ENCODE data around the gene KLF7.
A peak's percentile ranks its signal among the peaks of the same experiment; 100 is the strongest.

KLF7 gene

GRCh38 chr2:207123776-207124391 is 41.9 kb downstream of the KLF7 start:
- no peak for DNase-seq (ENCODE audit: low read depth)

GRCh38 chr2:207123335-207123744 is 42.4 kb downstream of the KLF7 start:
- DNase-seq (ENCODE audit: low read depth): peak; percentile 28

DNA sequence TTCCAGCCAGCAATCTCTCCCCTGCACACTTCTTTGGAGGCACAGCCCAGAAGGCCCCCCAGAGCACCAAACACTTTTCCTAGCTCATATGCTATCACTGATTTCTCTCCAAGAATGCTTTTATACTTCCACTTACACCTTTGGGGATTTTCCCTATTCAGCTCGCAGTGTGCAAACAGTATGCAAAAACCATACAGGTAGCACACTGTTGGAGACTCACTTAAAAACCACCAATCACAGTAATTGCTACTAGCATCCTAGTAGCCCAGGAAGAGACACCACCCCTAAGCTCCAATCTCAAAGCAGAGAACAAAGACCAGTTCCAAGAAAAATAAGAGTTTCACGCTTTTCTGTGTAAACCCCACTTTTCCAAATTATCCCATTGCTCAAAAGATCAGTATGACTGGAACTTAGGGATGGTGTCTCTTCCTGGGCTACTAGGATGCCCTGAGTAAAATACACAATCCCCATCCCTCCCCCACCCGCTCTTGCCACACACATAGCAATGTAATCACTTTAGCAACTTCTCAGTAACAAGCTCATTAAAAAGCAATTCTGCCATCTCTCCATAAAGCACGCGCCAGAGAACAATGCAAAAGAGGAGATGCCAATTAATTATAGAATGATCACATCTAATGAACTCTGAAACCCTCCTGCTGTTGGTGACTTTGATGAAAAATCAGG is 43.0 kb downstream of the KLF7 start:
- DNase-seq (ENCODE audit: low read depth): no peak

DNA sequence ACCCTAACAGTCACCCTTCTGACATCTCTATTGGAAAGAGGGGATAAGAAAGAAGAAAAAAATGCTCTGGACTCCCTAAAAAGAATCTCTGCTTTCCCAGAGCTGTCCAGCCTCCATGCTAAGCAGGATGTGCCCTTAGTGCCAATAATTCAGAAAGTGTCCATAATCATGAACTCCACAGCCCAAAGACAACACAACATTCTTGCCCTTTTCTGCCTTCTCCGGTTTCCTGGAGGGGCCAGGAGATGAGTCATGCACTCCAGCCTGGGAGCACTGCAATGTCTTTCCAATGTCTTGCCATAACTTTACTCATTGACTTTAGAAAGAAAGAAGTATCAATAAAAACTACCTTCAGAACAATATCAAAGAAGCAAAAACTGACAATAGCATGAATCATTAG is 44.0 kb downstream of the KLF7 start:
- DNase-seq (ENCODE audit: low read depth): no peak

DNA sequence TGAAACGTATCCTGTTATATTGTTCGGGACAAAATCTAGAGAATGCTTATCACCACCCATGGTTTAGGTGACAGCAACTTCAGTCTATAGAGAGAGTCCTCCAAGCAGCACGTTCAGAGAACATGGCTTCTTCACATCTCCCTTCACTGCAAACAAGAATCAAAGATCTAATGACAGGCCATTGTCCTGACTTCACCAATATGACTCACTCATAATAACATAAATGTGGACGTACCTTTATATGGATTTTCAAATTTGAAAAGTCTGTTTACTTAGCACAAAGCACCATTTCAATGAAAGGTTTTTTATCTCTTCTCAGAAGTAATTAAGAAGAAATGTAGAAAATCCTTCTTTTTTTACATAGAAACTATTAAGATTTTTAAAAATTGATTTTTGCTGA is 46.7 kb downstream of the KLF7 start:
- DNase-seq (ENCODE audit: low read depth): no peak

DNA sequence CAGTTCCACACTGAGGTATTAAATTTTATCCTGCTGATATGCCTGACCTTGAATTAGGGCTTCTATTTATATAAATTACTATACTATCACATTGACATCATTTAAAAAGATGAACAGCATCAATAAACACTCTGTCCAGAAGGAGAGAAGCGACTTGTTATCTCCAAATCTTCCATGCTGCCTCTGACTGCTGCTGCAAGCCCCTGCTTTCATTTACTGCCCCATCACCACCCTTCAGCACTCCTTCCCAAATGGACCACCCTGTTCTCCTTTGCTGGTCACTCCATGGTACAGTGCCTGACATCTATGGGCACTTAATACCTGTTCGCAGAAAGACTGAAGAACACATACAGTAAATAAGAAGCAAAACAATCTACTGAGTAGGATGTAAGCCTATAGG is 48.1 kb downstream of the KLF7 start:
- no peak for DNase-seq (ENCODE audit: low read depth)

- DNase-seq (ENCODE audit: low read depth): no peak
Measured at GRCh38 chr2:207115715-207116364, 49.9 kb downstream of the KLF7 start.

GRCh38 chr2:207113414-207113813 is 52.3 kb downstream of the KLF7 start:
- no peak for DNase-seq (ENCODE audit: low read depth)

GRCh38 chr2:207112785-207113184 is 53.0 kb downstream of the KLF7 start:
- no peak for DNase-seq (ENCODE audit: low read depth)

DNA sequence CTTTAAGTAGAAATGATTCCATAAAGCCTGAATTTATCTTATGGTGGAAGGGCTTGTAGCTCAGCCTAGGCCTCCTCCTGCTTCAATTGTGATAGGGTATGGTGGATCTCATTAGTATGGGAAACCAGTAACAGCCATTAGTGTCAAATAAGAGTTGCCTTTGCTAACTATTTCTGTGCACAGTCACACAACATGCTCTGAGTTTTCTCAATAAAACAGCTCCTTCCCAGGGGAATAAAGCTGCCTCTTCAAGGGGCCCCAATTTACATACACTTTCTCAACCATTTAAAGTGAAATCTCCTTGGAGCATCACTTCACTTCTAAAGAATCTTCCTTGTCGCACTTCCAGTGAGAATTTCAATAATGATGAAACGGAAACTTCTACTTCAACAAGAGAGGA is 53.4 kb downstream of the KLF7 start:
- no peak for DNase-seq (ENCODE audit: low read depth)

GRCh38 chr2:207111757-207112156 is 54.0 kb downstream of the KLF7 start:
- DNase-seq (ENCODE audit: low read depth): no peak

DNA sequence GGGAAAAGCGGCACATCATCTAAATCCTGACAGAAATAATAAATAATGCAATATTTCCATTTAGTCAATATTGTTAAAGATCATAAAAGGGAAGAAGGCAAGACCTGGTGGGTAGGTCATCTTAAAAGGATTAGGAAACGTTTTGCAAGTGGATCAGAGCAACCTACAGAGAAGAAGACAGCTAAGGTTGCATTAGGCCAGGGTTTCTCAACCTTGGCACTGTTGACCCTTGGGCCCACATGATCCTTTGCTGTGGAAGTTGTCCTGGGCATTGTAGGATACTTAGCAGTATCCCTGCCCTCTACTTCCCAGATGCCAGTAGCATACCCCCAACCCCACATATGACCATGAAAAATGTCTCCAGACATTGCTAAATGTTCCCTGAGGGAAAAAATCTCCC is 55.0 kb downstream of the KLF7 start:
- no peak for DNase-seq (ENCODE audit: low read depth)

- no peak for DNase-seq (ENCODE audit: low read depth)
Measured at GRCh38 chr2:207110310-207110709, 55.4 kb downstream of the KLF7 start.

- DNase-seq (ENCODE audit: low read depth): no peak
Measured at GRCh38 chr2:207109768-207110167, 56.0 kb downstream of the KLF7 start.

DNA sequence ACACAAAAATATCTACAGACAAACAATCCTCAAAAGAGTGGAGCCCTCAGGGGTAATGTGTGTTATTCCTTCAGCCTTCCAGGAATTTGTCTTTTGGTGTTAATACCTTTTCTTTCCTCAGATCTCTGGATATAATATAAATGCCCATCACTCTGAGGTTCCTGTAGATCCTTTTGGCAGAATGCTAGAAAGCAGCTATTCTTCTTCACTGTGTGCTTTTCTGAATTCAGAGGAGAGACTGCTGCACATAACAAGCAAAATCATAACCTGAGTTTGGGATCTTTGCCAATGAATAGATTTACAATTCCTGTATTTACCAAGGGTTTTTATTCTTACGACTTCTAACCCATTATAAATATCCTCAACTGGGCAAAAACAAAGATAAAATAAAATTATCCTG is 57.3 kb downstream of the KLF7 start:
- no peak for DNase-seq (ENCODE audit: low read depth)

- DNase-seq (ENCODE audit: low read depth): no peak
Measured at GRCh38 chr2:207107551-207107950, 58.2 kb downstream of the KLF7 start.

DNA sequence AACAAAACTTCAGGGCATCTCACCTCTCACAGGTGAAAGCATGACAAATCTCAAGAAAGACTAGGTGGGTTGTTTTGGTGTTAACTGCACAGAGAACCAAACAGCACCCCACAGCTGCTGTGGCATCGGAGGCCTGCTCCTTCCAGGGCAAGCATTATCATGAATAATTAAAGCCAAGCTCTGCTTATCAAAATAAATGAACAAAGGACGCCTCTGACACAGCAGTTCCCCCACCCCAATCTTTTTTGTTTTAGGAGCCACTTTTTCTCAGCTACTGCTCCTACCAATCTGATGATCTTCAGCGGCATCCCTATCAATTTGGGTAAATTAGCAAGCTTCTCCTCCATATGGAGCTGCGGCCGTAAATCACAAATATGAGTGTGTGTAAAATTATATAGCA is 58.6 kb downstream of the KLF7 start:
- no peak for DNase-seq (ENCODE audit: low read depth)

DNA sequence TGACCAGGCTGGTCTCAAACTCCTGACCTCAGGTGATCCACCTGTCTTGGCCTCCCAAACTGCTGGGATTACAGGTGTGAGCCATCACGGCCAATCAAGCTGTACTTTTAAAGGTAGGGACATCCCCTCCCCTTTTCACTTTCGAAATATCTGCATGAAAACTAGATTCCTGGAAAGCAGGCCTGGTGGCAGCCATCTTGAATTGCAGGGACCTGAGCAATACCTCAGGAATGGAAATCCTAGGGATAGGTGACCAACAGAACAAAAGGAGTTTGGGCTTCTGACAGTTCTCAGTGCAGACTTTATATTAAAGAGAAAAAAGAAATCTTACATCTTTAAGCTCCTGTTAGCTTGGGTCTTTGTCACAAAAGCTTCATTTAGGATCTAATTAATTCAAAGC is 62.6 kb downstream of the KLF7 start:
- no peak for DNase-seq (ENCODE audit: low read depth)

GRCh38 chr2:207101984-207102383 is 63.8 kb downstream of the KLF7 start:
- DNase-seq (ENCODE audit: low read depth): no peak

DNA sequence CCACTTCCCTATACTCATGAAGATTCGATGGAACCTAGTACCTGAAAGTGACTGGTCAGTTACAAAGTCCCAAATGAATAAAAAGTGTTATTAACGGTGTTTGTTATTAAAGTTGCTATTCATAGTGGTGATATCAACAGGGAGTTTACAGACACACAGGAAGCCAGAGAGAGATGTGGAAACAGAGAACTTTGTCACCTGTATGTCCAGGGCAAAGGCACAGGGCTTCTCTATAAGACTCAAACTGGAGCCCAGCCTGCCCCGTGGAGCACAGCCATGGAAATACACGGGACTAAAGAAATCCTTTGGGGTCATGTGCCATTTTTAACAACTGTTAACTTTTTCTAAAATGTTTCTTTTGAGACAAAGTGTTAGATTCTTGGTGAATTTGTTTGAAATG is 68.5 kb downstream of the KLF7 start:
- no peak for DNase-seq (ENCODE audit: low read depth)

DNA sequence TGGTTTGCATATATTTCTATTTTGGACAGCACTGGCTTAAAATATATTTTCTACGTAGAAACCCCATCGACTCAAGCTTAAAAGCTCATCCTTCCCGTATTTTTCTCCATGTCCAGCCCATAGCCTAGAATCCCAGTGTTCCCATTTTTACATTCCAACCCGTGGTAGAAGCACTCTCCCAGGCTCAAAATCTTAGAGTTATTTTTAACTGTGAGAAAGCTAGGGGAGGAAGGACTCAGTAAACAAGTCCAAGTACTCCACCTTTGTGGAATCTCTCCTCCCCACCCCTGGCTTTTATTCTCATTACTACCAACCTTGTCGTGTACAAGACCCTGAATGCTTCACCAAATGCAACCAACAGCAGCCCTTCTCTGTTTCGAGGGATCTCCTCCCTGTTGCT is 69.8 kb downstream of the KLF7 start:
- DNase-seq (ENCODE audit: low read depth): no peak

GRCh38 chr2:207093234-207093633 is 72.5 kb downstream of the KLF7 start:
- no peak for DNase-seq (ENCODE audit: low read depth)

- DNase-seq (ENCODE audit: low read depth): no peak
Measured at GRCh38 chr2:207092818-207093217, 72.9 kb downstream of the KLF7 start.

- no peak for DNase-seq (ENCODE audit: low read depth)
Measured at GRCh38 chr2:207091928-207092327, 73.8 kb downstream of the KLF7 start.

Data from activated T-helper 9 cell treated with anti-CD3 and anti-CD28 coated beads, Interleukin-2, amount 50 U/mL, for 16 hours (primary cell).